Measurements from ENCODE around the gene UBE3C. TPM values are rescaled to one million over a fixed set of nuclear protein-coding genes. Genes with fewer than 3 reads are reported as not detected.
"Not testable (repeated sequence)": the region's sequence is repeated elsewhere in the genome, so short reads cannot be mapped to it uniquely, and the experiment has no call there.

Gene UBE3C
- total RNA-seq, 1 donor from 2014 or later, result 81.7 TPM

DNA sequence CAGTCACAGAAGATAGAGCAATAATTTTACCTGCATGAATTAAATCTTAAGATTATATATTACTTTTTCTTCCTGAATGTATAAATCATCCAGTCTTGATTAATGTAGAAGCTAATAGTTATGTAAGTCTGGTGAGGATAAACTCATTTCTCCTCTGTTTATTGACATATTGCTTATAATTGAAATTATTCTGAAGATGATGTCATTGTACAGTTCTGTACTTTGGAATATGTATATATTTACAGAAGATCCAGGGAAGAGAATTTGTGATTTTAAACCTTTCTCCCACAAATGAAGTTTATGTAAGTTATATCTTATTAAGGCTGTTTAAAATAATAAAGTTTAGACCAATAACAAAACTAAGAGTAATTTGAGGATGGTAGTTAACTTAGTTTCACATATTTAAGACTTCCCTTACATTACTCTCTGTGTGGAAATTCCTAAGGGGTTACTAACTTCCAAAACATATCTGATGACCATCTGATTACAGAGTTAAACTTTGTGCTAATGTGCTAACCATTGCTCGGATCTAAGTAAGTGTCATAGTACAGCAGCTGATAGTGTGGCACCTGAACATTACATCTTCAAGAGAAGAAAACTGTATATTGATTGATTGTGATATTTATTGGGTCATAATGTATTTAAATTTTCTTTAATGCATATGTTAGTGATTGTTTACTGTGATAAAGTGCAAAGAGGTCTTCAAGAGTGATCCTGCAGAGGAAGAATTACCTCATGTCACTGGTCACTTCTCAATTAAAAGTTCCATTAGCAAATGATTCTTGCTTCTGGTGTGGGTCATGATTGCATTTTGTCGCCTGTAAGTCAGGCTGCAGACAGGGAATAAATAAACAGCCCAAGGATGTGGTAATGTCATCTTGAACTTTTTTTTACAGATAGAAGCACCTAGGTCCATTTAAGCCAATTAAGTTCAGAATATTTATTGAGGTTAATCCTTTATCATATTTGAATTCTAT lies 96.9 kb downstream of the UBE3C start:
- no peak for DNase-seq (ENCODE audit: low spot score)

DNA sequence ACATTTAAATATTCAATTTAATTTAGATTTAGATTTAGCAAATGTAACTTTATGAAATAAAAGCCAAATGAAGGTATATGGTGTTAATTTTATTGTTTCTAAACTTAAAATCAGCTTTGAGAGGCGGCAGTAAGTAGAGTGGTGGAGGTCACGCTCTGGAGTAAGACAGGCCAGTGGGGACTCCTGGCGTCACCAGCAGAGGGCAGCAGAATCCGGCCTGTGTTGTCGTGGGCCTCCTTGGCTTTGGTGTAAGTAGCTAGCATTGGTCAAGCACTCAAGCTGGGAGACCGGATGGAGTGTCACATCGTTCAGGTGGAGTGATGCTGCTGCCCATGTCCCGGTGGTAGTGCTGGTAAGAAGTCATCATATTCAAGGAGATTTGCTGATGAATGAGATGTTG lies 99.4 kb downstream of the UBE3C start:
- DNase-seq (ENCODE audit: low spot score), result no peak

DNA sequence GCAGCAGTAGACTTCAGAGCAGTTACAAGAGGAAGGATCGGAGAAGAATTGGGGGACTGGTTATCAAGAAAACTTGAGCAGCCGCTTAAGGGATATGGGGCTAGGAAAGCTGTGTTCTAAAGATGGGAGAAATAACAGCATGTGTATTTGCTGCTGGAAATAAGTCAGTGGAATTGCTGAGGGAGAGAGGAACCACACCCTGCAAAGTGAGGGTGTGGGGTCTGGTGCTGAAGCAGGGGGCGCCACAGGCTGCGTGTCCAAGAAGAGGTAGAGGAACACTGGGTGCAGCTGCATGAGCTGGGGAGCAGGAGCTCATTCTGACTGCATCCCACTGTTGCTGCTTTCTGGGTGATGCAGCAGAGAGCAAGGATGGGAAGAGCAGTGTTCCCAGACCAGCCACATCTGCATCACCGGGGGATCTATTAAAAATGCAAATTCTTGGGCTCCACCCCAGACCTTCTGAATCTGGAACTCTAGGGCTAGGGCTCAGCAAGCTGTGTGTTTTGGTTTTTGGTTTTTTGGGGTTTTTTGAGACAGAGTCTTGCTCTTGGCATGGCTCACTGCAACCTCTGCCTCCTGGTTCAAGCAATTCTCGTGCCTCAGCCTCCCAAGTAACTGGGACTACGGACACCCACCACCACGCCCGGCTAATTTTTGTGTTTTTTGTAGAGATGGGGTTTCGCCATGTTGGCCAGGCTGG lies 101.0 kb downstream of the UBE3C start:
- no peak for DNase-seq (ENCODE audit: low spot score)

DNA sequence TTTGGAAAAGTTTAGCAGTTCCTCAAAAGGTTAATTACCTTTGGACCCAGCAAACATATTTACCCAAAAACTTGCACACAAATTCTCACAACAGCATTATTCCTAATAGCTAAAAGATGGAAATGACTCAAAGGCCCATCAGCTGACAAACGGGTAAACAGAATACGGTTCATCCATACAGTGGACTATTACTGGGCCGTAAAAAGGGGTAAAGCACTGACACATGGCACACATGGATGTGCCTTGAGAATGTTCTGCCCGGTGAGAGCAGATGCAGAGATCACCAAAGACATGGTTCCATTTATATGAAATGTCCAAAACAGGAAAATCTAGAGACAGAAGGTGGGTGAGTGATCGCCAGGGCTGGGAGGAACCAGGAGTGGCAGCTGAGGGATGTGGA lies 102.9 kb downstream of the UBE3C start:
- DNase-seq (ENCODE audit: low spot score), result no peak

DNA sequence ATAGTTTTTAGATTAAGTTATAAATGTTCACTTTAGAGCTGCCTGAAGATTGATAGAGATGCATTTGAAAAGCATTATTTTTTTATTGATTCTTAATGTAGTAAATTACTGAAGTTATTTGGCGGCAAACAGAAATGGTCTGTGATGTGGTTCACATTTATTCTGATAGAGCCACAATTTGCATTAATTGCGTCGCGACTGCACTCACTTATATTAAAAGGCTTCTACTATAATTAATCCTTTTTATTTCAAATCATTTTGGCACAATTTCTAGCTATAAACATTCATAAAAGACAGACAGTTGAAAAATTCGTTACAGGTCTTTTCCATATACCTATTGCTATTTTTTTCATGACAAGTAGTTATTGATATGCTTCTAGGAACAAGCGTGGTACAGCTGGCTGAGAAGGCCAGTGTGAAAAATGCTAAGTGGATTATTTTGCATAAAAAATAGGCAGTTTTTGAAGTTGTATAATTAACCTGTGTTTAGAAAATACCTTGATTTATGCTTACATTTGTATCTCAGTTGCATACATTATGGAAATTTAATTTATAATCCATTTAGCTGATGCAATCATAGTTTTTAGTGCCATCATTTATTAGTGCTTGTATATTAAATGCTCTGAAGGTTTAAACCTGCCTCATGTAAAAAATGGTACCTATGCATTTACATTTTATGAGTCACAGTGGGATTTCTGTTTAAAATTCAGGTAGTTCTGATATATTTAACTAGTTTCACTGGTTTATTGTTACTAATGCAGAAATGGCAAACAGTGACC lies 106.0 kb downstream of the UBE3C start:
- no peak for DNase-seq (ENCODE audit: low spot score)

DNA sequence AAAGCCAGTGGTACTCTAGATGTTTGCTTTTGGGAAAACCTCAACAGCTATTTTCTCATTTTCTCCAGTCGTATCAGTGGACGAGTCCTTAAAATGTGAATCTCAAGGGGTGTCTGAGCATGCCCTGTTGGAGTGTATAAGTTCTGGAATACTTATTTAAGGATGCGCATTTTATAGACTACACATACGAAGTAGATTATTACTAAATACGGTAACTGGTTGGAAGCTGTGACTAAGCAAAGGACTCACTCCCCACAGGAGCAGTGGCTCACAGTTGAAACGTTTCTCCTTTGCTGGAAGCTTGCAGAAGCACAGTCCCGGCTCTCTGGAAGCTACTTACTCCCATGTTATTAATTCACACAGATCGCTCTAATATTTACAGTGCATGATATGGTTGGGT lies 107.3 kb downstream of the UBE3C start:
- DNase-seq (ENCODE audit: low spot score), result no peak

DNA sequence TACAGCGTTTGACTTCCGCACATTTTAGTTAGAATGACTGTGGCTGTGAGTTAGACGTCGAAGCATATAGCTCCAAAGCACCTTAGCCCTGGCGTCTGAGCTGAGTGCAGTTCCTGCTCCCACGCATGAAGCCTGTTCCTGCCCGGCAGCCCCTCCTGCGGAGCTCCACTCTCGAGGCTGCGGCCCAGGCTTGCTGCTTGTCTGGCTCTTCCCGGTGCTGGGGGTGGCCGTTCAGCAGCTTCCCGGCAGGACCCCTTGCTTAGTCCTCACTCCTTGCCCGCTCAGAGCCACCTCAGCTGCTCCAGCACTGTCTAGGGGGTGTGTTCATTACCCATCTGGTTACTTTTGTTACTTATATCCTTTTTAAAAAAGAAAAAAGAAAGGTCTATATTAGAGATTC lies 109.9 kb downstream of the UBE3C start:
- DNase-seq (ENCODE audit: low spot score), result no peak

DNA sequence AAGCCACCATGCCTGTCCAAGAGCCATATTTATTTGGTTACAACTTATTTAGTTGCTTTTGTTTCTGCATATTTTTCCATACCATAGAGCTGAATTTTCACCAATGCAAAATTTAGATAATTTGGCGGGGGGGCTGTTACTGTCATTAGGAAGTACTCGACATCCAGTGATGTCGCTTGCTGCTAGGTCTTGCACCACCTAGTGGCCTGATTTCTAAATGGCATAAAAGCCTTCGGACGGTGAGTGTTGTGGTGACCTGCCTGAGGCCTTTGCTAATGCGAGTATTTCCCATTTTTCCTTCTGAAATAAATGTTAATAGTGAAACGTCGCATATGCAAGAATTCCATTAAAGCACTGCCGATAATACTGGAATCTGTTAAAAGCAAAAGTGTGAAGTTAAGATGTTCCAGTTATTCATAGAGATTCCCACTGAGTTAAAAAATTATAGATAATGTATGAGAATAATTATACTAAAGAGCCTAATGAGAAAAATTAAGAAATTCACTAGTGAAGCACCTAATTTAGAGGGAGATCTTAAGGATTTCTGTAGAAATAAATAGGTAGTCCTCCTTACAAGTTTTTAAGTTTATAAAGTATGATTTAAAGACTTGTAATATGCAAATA lies 112.0 kb downstream of the UBE3C start:
- no peak for DNase-seq (ENCODE audit: low spot score)

DNA sequence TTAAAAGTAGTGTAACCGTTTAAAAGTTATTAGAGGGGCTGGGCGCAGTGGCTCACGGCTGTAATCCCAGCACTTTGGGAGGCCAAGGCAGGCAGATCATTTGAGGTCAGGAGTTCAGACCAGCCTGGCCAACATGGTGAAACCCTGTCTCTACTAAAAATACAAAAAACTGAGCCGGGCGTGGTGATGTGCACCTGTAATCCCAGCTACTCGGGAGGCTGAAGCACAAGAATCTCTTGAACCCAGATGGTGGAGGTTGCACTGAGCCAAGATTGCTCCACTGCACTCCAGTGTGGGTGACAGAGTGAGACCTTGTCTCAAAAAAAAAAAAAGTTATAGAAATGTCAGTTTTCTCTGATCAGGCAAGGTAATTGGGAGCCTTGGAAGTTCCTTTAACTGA lies 113.1 kb downstream of the UBE3C start:
- not testable (repeated sequence) for DNase-seq (ENCODE audit: low spot score)

DNA sequence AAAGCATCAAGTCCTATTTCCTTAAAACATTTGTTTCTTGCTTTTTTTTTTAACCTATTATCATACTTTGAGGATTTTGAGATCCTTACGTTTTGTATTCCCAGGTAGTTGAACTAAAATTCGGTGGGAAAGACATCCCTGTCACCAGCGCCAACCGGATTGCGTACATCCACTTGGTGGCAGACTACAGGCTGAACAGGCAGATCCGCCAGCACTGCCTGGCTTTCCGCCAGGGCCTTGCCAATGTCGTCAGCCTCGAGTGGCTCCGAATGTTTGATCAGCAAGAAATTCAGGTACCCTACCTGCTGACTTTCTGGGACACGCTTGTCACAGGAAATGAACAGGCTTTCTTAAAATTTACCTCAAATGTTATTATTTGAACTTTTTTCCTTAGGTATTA lies 115.1 kb downstream of the UBE3C start:
- peak; percentile 81 for DNase-seq (ENCODE audit: low spot score)

DNA sequence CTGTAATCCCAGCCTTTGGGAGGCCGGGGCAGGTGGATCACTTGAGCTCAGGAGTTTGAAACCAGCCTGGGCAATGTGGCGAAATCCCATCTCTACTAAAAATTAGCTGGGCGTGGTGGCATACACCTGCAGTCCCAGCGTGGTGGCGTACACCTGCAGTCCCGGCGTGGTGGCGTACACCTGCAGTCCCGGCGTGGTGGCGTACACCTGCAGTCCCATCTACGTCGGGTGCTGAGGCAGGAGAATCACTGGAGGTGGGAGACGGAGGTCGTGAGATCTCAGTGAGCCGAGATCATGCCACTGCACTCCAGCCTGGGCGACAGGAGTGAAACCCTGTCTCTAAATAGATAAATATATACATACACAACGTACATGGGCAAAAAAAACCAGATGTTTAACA lies 116.1 kb downstream of the UBE3C start:
- DNase-seq (ENCODE audit: low spot score), result not testable (repeated sequence)

DNA sequence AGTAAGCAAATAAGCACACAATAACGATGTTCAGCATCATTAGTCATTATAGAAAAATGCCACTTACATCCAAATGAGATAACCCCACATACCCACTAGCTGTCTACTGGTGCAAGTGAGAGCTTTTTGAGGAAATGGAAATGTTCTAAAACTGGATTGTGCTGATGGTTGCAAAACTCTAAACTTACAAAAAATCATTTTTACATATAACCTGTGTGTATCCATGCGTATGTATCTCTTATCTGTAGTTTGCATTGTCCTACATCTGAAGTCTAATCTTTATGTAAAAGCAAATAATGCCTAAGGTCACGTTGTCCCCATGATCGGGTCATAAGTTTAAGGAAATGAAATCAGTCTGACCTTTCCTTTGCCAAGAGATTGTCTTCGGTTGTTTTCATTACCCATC lies 116.5 kb downstream of the UBE3C start:
- no peak for DNase-seq (ENCODE audit: low spot score)

DNA sequence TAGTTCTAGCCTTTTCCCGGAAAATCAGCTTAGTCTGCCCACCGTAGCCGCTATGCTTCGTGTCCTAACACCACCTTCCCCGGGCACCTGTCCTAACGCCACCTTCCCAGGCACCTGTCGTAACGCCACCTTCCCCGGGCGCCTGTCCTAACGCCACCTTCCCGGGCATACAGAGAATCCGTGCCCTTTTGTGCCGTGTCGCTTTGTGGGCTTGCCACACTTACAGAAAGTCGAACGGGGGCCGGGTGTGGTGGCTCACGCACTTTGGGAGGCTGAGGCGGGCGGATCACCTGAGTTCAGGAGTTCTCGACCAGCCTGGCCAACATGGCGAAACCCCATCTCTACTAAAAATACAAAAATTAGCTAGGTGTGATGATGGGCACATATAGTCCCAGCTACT lies 124.4 kb downstream of the UBE3C start:
- no peak for DNase-seq (ENCODE audit: low spot score)

DNA sequence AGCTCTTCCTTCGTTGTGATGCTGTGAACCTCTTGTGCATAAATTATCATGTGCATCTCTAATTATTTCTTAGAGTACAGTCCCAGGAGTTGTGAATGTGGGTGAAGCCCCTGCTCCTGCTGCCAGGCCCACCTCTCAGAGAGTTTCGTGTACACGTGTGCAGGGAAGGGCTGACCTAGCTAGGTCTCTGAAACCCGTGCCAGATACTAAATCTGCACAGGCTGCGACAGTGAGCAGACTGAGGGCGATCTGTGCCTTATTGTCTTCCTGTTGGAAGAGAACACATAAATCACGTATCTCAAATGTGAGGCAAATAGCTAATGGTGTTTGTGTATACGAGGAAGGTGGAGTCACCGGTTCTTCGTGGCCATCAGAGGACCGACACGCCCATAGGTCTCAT lies 126.3 kb downstream of the UBE3C start:
- no peak for DNase-seq (ENCODE audit: low spot score)

DNA sequence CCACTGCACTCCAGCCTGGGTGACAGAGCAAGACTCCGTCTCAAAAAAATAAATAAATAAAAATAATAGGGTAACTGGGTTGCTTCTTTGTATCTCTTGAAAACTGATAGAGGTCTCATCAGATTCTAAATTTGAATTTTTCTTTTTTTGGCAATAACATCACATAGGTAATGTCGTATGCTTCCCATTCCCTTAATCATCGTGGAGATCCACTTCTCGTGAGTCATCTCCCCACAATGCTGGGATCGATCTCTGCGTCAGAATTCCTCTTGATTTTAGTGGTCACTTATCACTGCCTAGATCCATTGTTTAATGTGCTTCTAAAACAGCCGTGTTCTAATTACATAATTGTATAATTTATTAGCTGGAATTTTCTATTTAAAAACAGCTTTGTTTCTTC lies 127.5 kb downstream of the UBE3C start:
- DNase-seq (ENCODE audit: low spot score), result no peak

DNA sequence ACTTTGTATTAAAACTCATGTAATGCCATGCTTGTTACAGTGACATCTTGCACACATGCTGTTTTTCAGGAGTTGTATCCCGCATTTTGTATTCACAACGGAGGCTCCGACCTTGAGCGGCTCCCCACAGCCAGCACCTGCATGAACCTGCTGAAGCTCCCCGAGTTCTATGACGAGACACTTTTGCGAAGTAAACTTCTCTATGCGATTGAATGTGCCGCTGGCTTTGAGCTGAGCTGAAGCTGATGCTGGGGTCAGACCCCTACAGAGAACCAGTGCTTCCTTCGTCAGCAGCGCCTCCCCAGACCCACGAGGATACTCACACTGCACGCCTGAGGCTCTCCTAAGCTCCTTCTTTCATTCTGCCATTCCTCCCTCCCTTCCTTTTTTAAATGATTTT lies 128.8 kb downstream of the UBE3C start:
- DNase-seq (ENCODE audit: low spot score), result no peak

DNA sequence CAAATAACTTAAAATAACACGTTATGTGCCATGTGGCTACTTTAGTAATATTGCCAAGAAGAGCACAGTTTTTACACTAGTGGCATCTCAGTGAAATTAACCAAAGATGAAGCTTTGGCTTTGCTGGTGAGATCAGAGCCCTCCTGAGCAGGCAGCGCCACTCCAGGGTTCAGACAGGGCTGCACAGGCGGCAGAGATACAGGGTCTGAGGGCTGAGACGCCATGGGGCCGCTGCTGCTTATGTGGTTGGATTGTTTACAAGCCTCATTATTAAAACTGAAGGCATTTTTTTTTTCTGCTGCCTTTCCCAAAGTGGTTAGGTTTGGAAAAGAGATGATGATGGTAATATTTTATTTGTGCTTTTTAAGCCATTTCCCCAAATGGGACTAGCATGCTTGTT lies 129.2 kb downstream of the UBE3C start:
- no peak for DNase-seq (ENCODE audit: low spot score)

DNA sequence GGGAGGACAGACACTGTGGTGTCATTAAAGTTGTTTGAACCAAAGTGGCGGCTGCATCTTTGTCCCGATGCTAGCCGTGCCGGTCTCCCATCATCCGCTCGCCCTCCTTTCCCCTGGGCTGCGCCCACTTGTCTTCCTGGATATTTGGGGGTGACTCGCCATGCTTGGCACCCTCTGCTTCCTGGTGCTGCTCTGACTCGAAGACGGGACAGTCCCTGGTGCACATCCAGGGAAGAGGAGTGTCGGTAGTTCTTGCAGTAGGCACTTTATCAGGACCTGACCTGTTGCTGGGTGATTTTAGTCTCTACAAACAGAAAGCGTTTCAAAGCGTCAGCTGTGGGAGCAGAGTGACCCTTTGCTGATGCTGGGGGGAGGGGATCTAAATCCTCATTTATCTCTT lies 129.8 kb downstream of the UBE3C start:
- DNase-seq (ENCODE audit: low spot score), result no peak

DNA sequence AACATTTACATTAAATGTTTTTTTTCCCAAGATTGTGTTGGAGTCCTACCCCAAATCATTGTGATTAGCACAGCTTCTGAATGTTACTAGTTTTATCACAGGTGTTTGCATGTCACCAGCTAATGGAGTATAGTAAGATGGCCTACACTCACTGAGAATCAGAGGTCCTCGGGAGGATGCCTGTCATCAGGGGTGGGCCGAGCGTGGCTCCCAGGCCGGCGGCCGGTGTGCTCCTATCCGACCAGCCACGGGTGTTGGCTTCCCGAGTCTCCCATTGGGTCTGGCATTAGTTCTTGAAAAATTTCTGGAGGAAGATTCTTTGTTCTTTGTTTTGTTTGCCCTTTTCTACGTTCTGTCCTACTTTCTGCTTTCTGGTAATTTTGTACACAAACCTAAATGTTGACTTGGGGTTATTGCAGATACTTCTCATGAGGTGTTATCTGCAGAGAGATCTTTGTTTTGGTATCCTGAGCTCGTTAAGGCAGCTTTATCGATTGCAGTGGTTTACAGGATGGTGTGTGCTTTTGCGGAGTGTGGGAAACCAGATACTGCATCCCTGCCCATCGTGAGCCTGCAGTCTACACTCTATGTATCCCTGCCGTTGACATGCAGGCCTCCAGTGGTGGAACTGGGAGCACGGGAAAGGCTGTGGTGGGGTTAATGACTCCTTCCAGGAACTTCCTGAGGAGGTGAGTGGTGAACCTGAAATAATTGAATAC lies 130.8 kb downstream of the UBE3C start:
- no peak for DNase-seq (ENCODE audit: low spot score)

DNA sequence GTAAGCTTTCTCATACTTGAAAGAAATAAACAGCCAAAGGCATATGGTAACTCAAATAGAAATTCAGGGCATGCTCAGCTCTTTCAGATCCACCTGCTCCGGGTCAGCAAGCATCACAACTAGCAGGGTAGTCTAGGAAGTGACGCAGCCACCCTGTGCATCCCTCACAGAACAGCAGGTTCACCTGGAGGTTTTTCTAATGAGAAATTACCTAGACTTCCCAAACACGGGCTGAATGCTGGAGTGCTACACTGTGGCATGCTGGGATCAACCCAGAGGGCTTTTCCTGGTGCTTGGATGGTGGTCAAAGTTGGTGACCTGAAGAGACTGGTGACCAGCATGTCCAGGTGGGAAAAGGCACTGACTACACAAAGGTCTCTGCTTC lies 131.3 kb downstream of the UBE3C start:
- DNase-seq (ENCODE audit: low spot score), result no peak

DNA sequence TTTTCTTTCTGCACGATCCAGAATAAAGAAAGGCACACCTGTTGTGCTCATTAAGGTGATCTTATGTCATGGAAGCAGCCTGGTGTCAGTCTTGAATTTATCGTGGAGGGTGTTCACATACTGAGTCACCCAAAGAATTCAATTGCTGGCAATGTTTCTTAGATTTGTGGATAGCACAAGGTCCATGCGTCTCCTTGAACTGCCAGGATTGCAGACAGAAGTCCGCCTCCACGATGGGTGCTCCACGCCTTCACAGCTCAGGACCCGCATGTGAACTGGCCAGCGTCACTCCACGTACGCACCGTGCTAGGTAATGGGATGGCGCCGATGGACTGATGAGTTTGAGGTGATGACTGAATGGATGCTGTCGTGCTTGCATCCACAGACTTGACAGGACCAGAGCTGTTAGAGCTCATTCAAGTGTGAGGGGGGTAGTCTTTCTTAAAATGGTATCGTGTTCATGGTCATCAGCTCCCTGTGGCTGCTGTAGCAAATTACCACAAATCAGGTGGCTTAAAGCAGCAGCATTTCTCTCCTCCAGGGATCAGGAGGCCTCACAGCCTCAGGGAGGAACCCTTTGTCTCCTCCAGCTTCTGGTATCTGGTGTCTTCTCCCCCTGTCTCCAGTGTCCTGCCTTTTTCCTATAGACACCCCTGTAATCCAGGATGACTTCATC lies 132.7 kb downstream of the UBE3C start:
- no peak for DNase-seq (ENCODE audit: low spot score)

Data from ureter (tissue), 1 donor.